HCT116 (cell line): Measurements from ENCODE around the gene RAP1A. TPM values are rescaled to one million over a fixed set of nuclear protein-coding genes. Genes with fewer than 3 reads are reported as not detected.
"Not testable (repeated sequence)": the region's sequence is repeated elsewhere in the genome, so short reads cannot be mapped to it uniquely, and the experiment has no call there.

Experiments used
- ATAC-seq: fragments of 200-7000 bp; cut with Tn5 transposase; 2 replicates; pipeline ENCODE4 v1.9.1; 2020; ENCODE audit warnings: mild to moderate bottlenecking, moderate library complexity
- BruUV-seq: library from RNA; stranded (reverse); fragments of 400-500 nt; replicated peaks from 2 replicates; lab custom pipeline; 2021; lab: Mats Ljungman, UMichigan
- CTCF ChIA-PET: fragments of 300-600 bp; sonication (Branson Sonifier 250); formaldehyde crosslinking; loops from one replicate; lab custom pipeline; 2021; ENCODE audit warnings: antibody characterized with exemption; lab: Charles Lee
- POLR2A ChIA-PET: fragments of 300-600, 350-600 bp; sonication (Branson Sonifier 250); formaldehyde crosslinking; loops from one replicate; lab custom pipeline; 2021; ENCODE audit warnings: antibody characterized with exemption; lab: Charles Lee
- RAD21 ChIA-PET, 2 experiments: fragments of 300-600 bp; sonication (Branson Sonifier 250); formaldehyde crosslinking; loops; one replicate each; lab custom pipeline; 2023; ENCODE audit warnings: low total read pairs in 2 of 2; ENCODE audit not compliant: uncharacterized antibody in 2 of 2, unreplicated experiment in 2 of 2, low non-redundant PET in 1 of 2; lab: Charles Lee
- DNase-seq: peaks from one replicate; pipeline ENCODE4 v3.0.0-alpha.2; 2010; ENCODE audit warnings: low read depth, low spot score
- H2AFZ ChIP-seq: fragments of 200-600 bp; shearing (Covaris generic), sonication (generic); 2 replicates; pipeline ENCODE4 v1.6.1; 2017; ENCODE audit warnings: low read depth, mixed run types, mixed read lengths, antibody characterized with exemption, low read length; ENCODE audit not compliant: poor library complexity, severe bottlenecking
- H3K27ac ChIP-seq: 2 replicates; pipeline ENCODE4 v1.5.1; 2012; ENCODE audit warnings: low read depth, low read length
- H3K27me3 ChIP-seq: fragments of 200-600 bp; sonication (generic); 2 replicates; pipeline ENCODE4 v1.6.1; 2016; ENCODE audit warnings: mixed run types, low read length, mixed read lengths; ENCODE audit not compliant: insufficient read depth
- H3K36me3 ChIP-seq, 2 experiments: fragments of 200-500 bp in 1 of 2; fragments of 200-600 bp in 1 of 2; sonication (Bioruptor generic) in 1 of 2; sonication (generic) in 1 of 2; 2 replicates each; pipeline versions ENCODE4 v1.5.1 to v1.6.1; 2014 to 2016; ENCODE audit warnings: low read length in 2 of 2, inconsistent platforms in 1 of 2, mixed read lengths in 1 of 2, mixed run types in 1 of 2; ENCODE audit not compliant: insufficient read depth in 2 of 2, control insufficient read depth in 1 of 2
- H3K4me1 ChIP-seq, 2 experiments: fragments of 200-600 bp in 1 of 2; sonication (generic) in 1 of 2; 2 replicates each; pipeline versions ENCODE4 v1.5.1 to v1.6.1; 2012 to 2017; ENCODE audit warnings: low read length in 2 of 2, inconsistent platforms in 1 of 2, mild to moderate bottlenecking in 1 of 2, mixed read lengths in 1 of 2, mixed run types in 1 of 2, moderate library complexity in 1 of 2; ENCODE audit not compliant: insufficient read depth in 2 of 2, control insufficient read depth in 1 of 2
- H3K4me2 ChIP-seq: fragments of 200-600 bp; sonication (generic); 2 replicates; pipeline ENCODE4 v1.6.1; 2017; ENCODE audit warnings: mixed run types, low read length, mixed read lengths
- H3K4me3 ChIP-seq, 2 experiments: fragments of 200-600 bp in 1 of 2; sonication (generic) in 1 of 2; replicated peaks in 1 of 2; 2 replicates each; pipeline ENCODE4 v1.5.1; 2011 to 2016; ENCODE audit warnings: low read length in 2 of 2, control low read depth in 1 of 2, low read depth in 1 of 2, mild to moderate bottlenecking in 1 of 2, mixed read lengths in 1 of 2, mixed run types in 1 of 2
- H3K79me2 ChIP-seq: fragments of 200-600 bp; sonication (generic); 2 replicates; pipeline ENCODE4 v1.6.1; 2017; ENCODE audit warnings: mild to moderate bottlenecking, mixed run types, low read length, moderate library complexity, mixed read lengths; ENCODE audit not compliant: insufficient read depth
- H3K9ac ChIP-seq: fragments of 200-600 bp; sonication (generic); 2 replicates; pipeline ENCODE4 v1.6.1; 2016; ENCODE audit warnings: low read length, mixed read lengths
- H3K9me2 ChIP-seq: fragments of 200-600 bp; sonication (generic), shearing (Covaris generic); 2 replicates; pipeline ENCODE4 v1.6.1; 2017; ENCODE audit warnings: mixed run types, mild to moderate bottlenecking, moderate library complexity; ENCODE audit not compliant: insufficient read depth
- H3K9me3 ChIP-seq, 2 experiments: fragments of 200-500 bp in 1 of 2; fragments of 200-600 bp in 1 of 2; sonication (Bioruptor generic) in 1 of 2; sonication (generic) in 1 of 2; 2 replicates each; pipeline ENCODE4 v1.6.1; 2014 to 2017; ENCODE audit warnings: low read length in 2 of 2, mixed read lengths in 2 of 2, inconsistent platforms in 1 of 2, low read depth in 1 of 2, mild to moderate bottlenecking in 1 of 2, mixed run types in 1 of 2, moderate library complexity in 1 of 2; ENCODE audit not compliant: control insufficient read depth in 1 of 2, insufficient read depth in 1 of 2
- H4K20me1 ChIP-seq: fragments of 200-600 bp; sonication (generic), shearing (Covaris generic); 2 replicates; pipeline ENCODE4 v1.6.1; 2017; ENCODE audit warnings: mixed run types, mild to moderate bottlenecking, moderate library complexity; ENCODE audit not compliant: insufficient read depth
- intact Hi-C: fragments of 100-400 bp; cut with micrococcal nuclease; formaldehyde crosslinking; loops from 2 replicates; pipeline ENCODE4 v1.10.0; 2022
- total RNA-seq: library from RNA; stranded (reverse); gene quantifications from one replicate; pipeline ENCODE4 v1.2.1, GENCODE V29; 2021; ENCODE audit not compliant: unreplicated experiment
- TF ChIP-seq, protein P1 (sequence below), 3 experiments: fragments of 200-600 bp in 1 of 3; sonication (generic) in 1 of 3; IDR thresholded peaks in 2 of 3; conservative IDR thresholded peaks in 1 of 3; 2 replicates each; pipeline ENCODE4 v1.5.1; 2012 to 2017; ENCODE audit warnings: low read depth in 2 of 3, low read length in 2 of 3, antibody characterized with exemption in 1 of 3, borderline replicate concordance in 1 of 3, control low read depth in 1 of 3, mild to moderate bottlenecking in 1 of 3, mixed read lengths in 1 of 3, mixed run types in 1 of 3, moderate library complexity in 1 of 3; ENCODE audit not compliant: insufficient read depth in 1 of 3

RAP1A gene
- total RNA-seq, 1 experiment from 2014 or later: 46.2 TPM

DNA sequence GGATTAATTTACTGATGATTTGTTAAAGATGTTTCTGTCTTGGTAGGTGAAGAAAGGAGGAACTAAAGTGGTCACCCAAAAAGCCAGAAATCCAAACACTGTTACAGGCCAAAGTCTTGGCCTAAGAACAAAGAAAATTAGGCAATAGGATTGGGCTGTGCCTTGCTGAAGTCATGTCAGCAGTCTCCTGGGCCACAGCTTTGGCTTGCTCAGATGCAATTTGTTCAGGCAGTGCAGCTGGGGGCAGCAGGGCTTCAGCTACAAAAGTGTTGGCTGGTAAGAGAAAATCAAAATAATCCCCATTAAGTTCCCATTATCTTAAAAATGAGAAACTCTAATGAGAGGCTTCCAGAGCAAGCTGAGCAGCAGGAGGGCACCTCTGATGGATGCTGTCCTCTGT, 14.0 kb upstream of the RAP1A start (continued):
- TF ChIP-seq, protein P1, sequence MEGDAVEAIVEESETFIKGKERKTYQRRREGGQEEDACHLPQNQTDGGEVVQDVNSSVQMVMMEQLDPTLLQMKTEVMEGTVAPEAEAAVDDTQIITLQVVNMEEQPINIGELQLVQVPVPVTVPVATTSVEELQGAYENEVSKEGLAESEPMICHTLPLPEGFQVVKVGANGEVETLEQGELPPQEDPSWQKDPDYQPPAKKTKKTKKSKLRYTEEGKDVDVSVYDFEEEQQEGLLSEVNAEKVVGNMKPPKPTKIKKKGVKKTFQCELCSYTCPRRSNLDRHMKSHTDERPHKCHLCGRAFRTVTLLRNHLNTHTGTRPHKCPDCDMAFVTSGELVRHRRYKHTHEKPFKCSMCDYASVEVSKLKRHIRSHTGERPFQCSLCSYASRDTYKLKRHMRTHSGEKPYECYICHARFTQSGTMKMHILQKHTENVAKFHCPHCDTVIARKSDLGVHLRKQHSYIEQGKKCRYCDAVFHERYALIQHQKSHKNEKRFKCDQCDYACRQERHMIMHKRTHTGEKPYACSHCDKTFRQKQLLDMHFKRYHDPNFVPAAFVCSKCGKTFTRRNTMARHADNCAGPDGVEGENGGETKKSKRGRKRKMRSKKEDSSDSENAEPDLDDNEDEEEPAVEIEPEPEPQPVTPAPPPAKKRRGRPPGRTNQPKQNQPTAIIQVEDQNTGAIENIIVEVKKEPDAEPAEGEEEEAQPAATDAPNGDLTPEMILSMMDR (IDR thresholded peaks at IDR 0.05 in 2 of 3, conservative IDR thresholded peaks at IDR 0.05 in 1 of 3; ENCODE audit: borderline replicate concordance in 1 of 3, insufficient read depth in 1 of 3, low read depth in 2 of 3, low read length in 2 of 3): no peak

DNA sequence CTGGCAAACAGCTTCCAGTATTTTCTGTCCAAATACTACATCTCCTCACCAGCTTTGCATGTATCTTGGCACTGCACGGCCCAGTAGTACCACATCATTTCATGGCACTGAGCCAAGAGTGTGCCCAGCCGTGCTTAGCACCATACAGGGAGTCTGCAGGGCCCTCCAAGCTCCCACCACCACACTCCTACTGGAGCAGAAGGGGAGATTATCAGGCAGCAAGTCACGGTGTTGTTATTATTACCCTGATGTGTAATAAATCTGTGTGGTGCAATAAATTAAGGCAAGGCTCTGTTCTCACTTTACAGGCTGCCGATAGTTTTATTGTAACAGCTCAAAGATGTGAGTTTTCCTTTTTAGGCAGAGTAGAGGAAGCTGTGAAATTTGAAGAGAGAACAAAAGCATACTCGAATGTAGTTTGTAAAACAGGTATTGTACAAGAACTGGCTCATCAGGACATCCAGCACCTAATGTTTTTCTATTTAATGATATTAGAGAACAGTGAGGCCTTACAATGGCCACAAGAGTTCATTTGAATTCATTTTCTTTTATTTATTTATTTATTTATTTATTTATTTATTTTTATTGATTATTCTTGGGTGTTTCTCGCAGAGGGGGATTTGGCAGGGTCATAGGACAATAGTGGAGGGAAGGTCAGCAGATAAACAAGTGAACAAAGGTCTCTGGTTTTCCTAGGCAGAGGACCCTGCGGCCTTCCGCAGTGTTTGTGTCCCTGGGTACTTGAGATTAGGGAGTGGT, 13.0 kb upstream of the RAP1A start:
- CTCF ChIA-PET, BruUV-seq: not testable (repeated sequence)

DNA sequence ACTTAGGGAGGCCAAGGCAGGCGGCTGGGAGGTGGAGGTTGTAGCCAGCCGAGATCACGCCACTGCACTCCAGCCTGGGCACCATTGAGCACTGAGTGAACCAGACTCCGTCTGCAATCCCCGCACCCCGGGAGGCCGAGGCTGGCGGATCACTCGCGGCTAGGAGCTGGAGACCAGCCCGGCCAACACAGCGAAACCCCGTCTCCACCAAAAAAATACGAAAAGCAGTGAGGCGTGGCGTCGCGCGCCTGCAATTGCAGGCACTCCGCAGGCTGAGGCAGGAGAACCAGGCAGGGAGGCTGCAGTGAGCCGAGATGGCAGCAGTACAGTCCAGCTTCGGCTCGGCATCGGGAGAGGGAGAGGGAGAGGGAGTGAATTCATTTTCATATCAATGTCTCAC, 11.1 kb upstream of the RAP1A start:
- RAD21 ChIA-PET, DNase-seq, H3K9ac ChIP-seq, intact Hi-C loops, H3K27ac ChIP-seq, BruUV-seq, H3K27me3 ChIP-seq, H3K9me3 ChIP-seq, H3K4me2 ChIP-seq, H3K9me2 ChIP-seq, H3K4me3 ChIP-seq, ATAC-seq, POLR2A ChIA-PET, H2AFZ ChIP-seq, H3K79me2 ChIP-seq, H3K4me1 ChIP-seq, H4K20me1 ChIP-seq, CTCF ChIA-PET, H3K36me3 ChIP-seq: not testable (repeated sequence)

More for the DNA sequence above, 13.0 kb upstream of the RAP1A start:
- H3K36me3 ChIP-seq, H3K9me2 ChIP-seq, H3K9ac ChIP-seq, H3K4me3 ChIP-seq, H3K4me2 ChIP-seq, H3K9me3 ChIP-seq, H3K79me2 ChIP-seq, H3K27me3 ChIP-seq, RAD21 ChIA-PET, ATAC-seq, H2AFZ ChIP-seq, H3K4me1 ChIP-seq, DNase-seq, POLR2A ChIA-PET, H3K27ac ChIP-seq, intact Hi-C loops, H4K20me1 ChIP-seq: not testable (repeated sequence)
